GM15510 (cell line): ENCODE measurements around the gene CPLX1.

Experiments used
- POLR2A ChIP-seq: IDR thresholded peaks from 3 replicates; pipeline ENCODE4 v1.6.1; 2011; ENCODE audit warnings: borderline replicate concordance; ENCODE audit not compliant: insufficient read length; ENCODE audit errors: extremely low read depth

CPLX1 gene

GRCh38 chr4:772776-773175, 53.2 kb downstream of the CPLX1 start:
- TF ChIP-seq POLR2A, result no peak

GRCh38 chr4:772118-772517, 53.8 kb downstream of the CPLX1 start:
- no peak for TF ChIP-seq POLR2A

GRCh38 chr4:771464-771863, 54.5 kb downstream of the CPLX1 start:
- no peak for TF ChIP-seq POLR2A

DNA sequence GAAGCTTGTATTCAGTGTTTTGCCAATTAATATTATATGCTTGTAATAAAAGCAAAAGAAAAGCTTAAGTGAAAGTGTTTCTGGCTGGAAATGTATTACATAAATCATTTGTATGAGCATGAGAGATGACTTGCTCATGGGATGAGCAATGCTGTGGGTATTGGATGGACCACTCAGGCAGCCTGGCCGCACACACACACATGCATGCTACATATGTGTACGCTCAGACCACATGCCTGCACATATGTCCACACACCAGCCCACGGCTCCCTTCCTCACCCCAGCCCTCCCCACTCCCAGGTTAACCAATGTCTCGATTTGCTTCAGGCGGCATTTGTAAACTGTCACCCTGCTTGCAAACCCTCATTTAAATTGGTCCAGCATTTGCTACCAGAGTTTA, 55.9 kb downstream of the CPLX1 start:
- no peak for TF ChIP-seq POLR2A

DNA sequence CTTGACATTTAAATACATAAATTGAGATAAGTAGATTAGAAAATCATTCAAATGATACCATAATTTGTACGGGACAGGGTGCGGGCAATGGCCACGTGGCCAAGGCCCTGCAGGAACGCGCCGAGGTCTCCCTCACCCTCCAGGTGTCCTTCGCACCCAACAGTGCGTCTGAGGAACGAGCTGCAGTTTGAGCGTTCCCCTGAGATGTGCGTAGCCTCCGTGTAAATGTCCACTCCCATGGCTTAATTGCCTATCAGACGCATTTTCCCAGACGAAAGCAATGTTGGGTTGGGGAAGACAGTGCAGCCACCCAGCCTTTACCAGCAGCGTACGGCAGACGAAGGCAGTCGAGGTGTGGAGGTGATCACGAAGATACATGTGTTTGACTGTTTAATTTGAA, 56.4 kb downstream of the CPLX1 start:
- no peak for TF ChIP-seq POLR2A

DNA sequence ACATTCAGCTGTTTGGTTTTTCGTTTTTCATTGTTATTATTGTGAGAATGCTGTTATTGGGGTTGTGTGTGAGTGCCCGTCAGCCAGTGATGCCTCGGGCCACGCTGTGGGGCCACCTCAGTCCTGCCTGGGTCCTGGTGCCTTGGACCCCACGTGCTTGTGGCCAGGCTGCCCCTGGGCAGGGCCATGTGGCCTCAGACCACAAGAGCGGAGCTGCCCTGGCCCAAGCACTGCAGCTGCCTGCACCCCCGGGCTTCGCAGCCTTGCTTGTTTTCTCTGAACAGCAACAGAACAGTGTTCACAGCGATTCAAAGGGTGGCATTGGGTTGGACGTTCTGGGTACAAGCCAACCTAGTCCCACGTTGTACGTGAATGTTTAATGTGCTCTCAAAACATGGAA, 56.9 kb downstream of the CPLX1 start:
- no peak for TF ChIP-seq POLR2A

- no peak for TF ChIP-seq POLR2A
Observed at GRCh38 chr4:768076-768475, 57.9 kb downstream of the CPLX1 start.

DNA sequence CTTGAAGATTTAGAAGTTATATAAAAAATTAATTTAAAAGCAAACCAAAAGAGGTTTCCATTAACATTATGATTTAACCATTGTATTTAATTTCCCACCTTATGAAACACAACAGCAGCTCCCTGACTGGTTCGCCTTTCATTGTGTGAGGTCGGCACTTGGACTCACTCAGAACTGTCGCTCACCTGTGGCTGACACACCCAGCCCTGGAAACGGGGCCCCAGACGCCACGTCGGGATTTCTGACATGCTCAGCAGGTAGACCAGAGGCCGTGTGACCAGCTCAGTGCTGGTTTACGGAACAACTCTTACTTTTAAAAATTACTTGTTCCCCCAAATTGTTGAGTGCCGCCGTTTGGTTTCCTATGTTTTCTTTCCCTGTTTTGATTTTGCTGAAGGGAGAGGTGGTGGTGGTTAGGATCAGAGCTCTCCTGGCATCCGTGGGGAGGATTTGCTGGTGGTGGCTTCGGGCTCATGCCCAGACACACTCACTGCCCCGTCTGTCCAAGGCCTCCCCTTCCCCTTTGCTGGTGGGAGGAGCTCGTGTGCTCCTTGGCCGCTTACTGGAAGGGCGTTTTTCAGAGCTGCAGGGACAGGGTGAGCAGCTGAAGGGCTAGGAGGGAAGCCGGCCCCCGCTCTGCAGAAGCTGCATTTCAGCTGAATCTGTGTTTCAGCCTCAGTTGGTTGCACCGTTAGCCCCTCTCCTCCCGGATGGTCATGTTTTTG, 59.2 kb downstream of the CPLX1 start:
- TF ChIP-seq POLR2A, result no peak

DNA sequence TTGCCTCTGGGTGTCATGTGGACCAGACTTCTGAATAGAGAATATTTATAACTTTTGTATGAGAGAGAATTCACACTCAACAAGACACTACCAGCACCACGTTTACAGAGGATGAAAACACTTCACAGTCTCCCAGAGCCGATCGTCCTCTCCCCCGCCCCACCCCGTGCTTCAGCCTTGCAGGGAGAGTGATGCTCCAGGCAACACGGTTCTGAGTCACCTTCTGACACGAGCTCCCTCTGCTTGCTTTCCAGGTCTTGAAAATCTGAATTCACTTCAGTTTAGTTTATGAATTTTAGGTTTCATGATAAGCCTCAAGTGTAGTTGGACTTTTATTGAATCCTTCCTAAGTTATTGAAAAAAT, 59.8 kb downstream of the CPLX1 start:
- no peak for TF ChIP-seq POLR2A

DNA sequence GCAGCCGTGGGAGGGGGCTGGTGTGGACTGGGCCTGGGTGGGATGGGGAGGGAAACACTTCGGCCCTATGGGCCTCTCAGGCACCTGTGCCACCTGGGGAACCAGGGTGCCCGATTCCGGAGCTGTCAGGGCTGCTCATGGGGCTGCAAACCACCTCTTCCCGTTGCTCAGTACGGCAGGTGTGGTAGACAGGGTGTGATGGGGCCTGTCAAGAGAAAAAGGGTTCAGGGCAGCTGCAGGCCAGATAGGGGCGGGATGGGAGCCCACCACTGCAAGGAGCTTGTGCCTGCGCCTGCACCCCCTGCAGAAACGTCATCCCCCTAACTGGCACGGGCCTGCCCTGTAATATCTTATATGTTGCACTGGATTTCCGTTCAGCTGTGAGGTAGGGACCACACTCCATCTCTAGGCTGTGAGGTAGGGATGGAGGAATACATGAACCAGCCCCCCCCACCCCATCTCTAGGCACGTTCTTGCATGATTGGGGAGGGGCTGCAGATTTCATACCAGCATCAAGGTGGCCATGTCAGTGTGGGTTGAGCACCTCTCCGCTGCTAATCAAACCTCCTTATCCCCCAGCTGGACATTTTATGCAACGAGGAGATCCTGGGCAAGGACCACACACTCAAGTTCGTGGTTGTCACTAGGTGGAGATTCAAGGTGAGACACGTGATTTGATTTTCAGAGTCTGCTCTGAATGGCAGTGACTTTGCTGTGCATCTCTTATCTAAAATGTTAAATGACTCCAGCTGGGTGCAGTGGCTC, 61.3 kb downstream of the CPLX1 start:
- TF ChIP-seq POLR2A, result no peak

- TF ChIP-seq POLR2A, result peak; percentile 10
Observed at GRCh38 chr4:763922-764321, 62.0 kb downstream of the CPLX1 start.

DNA sequence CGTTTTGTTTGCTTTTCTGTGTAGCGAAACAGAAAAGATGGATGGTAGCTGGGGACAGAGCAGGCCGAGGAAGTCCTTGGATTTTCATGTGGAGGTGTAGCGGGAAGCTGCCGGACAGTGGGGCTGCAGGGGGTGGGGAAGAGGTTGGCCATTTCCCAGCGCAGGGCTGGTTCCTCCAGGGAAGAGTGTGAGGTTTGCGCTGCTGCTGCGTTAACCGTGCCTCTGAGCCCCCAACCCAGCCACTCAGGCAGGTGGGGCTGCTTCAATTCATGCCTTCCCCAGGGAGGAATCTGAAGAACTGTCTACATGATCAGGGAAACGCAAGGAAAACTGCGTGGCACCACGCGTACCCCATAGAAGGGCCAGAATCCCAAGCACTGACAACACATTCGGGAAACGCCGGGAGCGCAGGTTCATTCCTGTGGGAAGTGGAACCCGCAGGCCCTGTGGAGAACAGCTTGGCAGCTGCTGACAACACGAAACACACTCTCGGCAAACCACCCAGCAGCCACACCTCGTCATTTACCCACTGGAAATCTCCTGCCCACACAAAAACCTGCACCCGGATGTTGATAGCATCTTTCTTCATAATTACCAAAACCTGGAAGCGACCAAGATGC, 62.6 kb downstream of the CPLX1 start:
- TF ChIP-seq POLR2A, result no peak

DNA sequence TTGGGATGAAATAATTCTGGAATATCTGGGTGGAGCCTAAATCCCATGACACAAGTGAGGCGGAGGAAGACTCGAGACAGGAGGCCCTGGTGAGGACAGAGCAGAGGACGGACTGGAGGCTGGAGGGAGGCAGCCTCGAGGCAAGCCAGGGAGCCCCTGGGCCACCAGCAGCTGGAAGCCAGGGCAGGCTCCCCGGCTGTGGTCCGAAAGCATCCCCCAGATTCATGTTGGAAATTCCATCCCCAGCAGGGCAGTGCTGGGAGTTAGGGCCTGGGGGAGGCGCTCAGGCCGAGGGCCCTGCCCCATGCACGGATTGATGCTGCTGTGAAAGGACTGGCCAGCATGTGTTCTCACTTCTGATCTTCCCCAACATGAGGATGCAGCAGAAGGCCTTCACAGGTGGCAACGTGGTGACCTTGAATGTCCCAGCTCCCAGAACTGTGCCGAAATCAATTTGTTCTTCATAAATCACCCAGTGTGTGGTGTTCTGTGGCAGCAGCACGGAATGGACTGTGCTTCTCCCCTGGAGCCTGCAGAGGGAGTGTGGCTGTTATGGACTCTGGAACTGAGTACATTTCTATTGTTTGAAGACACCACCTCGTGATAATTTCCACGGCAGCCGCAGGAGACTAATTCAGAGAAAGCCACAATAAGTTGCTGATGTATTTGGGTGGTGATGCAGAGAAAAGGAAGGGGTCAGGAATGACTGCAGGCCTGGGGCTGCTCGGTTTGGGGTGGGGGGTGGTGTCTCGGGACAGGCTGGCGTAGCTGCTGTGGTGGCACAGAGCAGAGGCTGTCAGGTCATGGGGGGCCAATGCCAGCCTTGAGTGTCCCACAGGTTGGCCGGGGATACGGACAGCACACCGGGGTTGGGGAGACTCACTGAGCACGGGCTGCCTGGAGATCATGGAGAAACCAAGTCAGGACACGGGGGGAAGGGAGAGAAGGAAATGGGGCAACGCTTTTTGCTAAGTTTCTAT, 63.4 kb downstream of the CPLX1 start:
- TF ChIP-seq POLR2A, result no peak

DNA sequence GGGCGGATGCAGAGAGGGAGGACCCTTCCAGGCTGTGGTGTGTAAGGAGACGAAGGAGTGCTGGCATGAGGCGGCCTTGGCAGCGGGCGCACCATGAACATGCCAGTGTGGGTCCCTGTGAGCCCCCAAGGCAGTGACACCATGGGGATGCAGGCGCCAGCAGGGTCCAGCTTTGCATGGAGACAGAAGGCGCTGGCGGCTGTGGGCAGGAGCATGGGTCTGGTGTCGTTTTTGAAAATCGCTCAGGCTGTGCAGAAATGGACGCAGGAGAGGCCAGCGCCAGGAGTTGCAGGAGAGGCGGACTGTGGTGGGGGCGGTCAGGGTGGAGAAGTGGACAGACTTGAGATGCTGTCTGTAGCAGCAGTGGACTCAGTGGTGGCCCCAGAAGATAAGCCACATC, 64.2 kb downstream of the CPLX1 start:
- no peak for TF ChIP-seq POLR2A

- no peak for TF ChIP-seq POLR2A
Observed at GRCh38 chr4:761086-761485, 64.8 kb downstream of the CPLX1 start.
